WTC11 (cell line): ENCODE data around the gene ARPC1A. TPM values are rescaled to one million over a fixed set of nuclear protein-coding genes. Genes with fewer than 3 reads are reported as not detected.

ENCODE experiments used
- ATAC-seq: fragments of 200-7000 bp; cut with Tn5 transposase; 2 replicates; pipeline ENCODE4 v1.10.0; 2021; ENCODE audit warnings: mild to moderate bottlenecking, moderate library complexity
- CTCF ChIA-PET: fragments of 300-600 bp; sonication (Branson Sonifier 250); formaldehyde crosslinking; loops from one replicate; lab custom pipeline; 2021; ENCODE audit warnings: antibody characterized with exemption; lab: Charles Lee
- POLR2A ChIA-PET: fragments of 350-600 bp; sonication (Branson Sonifier 250); formaldehyde crosslinking; loops from one replicate; lab custom pipeline; 2021; ENCODE audit warnings: antibody characterized with exemption; lab: Charles Lee
- DNase-seq: peaks from one replicate; pipeline ENCODE4 v3.0.0; 2021; ENCODE audit warnings: low spot score
- H3K27ac Mint-ChIP-seq: 2 replicates; pipeline ENCODE4 v1.8.0; 2021; ENCODE audit warnings: mixed read lengths
- H3K27me3 Mint-ChIP-seq: 2 replicates; pipeline ENCODE4 v1.8.0; 2021; ENCODE audit warnings: low read depth, mild to moderate bottlenecking, moderate library complexity, mixed read lengths
- H3K36me3 Mint-ChIP-seq: 2 replicates; pipeline ENCODE4 v1.8.0; 2021; ENCODE audit warnings: mixed read lengths
- H3K4me1 Mint-ChIP-seq: 2 replicates; pipeline ENCODE4 v1.8.0; 2022; ENCODE audit warnings: mixed read lengths
- H3K4me3 Mint-ChIP-seq: 2 replicates; pipeline ENCODE4 v1.8.0; 2021; ENCODE audit warnings: mild to moderate bottlenecking, moderate library complexity, mixed read lengths
- H3K9me3 Mint-ChIP-seq: 2 replicates; pipeline ENCODE4 v1.8.0; 2021; ENCODE audit warnings: mixed read lengths
- CREB1 ChIP-seq: sonication (generic); formaldehyde crosslinking; IDR thresholded peaks from 2 replicates; pipeline ENCODE4 v1.8.0; 2023; ENCODE audit warnings: mild to moderate bottlenecking, missing genetic modification reagents
- ESRRA ChIP-seq: sonication (generic); formaldehyde crosslinking; IDR thresholded peaks from 2 replicates; pipeline ENCODE4 v1.8.1; 2022; ENCODE audit warnings: mild to moderate bottlenecking, missing genetic modification reagents, borderline replicate concordance
- ETV6 ChIP-seq: sonication (generic); formaldehyde crosslinking; IDR thresholded peaks from 2 replicates; pipeline ENCODE4 v1.8.1; 2022; ENCODE audit warnings: mild to moderate bottlenecking, missing genetic modification reagents
- FOXP1 ChIP-seq: sonication (generic); formaldehyde crosslinking; IDR thresholded peaks from 2 replicates; pipeline ENCODE4 v1.8.0; 2022; ENCODE audit warnings: missing genetic modification reagents, mild to moderate bottlenecking, moderate library complexity, borderline replicate concordance
- GRHL2 ChIP-seq: fragments of 250-450 bp; sonication (Bioruptor Pico); IDR thresholded peaks from 2 replicates; pipeline ENCODE4 v1.8.0; 2022; ENCODE audit warnings: mild to moderate bottlenecking, moderate library complexity; ENCODE audit not compliant: insufficient replicate concordance, severe bottlenecking
- HMGXB4 ChIP-seq: sonication (generic); formaldehyde crosslinking; IDR thresholded peaks from 2 replicates; pipeline ENCODE4 v1.8.1; 2023; ENCODE audit warnings: mild to moderate bottlenecking, moderate library complexity, missing genetic modification reagents
- IRF2 ChIP-seq: sonication (generic); formaldehyde crosslinking; IDR thresholded peaks from 2 replicates; pipeline ENCODE4 v1.8.0; 2022; ENCODE audit warnings: low read depth, missing genetic modification reagents, borderline replicate concordance
- JUN ChIP-seq: sonication (generic); formaldehyde crosslinking; IDR thresholded peaks from 2 replicates; pipeline ENCODE4 v1.8.0; 2023; ENCODE audit warnings: mild to moderate bottlenecking, missing genetic modification reagents
- MAX ChIP-seq: sonication (generic); formaldehyde crosslinking; IDR thresholded peaks from 2 replicates; pipeline ENCODE4 v1.8.0; 2022; ENCODE audit warnings: mild to moderate bottlenecking, missing genetic modification reagents
- MYBL2 ChIP-seq: sonication (generic); formaldehyde crosslinking; IDR thresholded peaks from 2 replicates; pipeline ENCODE4 v1.8.1; 2023; ENCODE audit warnings: mild to moderate bottlenecking, moderate library complexity, missing genetic modification reagents
- NR1H2 ChIP-seq: sonication (generic); formaldehyde crosslinking; IDR thresholded peaks from 2 replicates; pipeline ENCODE4 v1.9.0; 2021; ENCODE audit warnings: mild to moderate bottlenecking, moderate library complexity, missing genetic modification reagents
- SP1 ChIP-seq: sonication (generic); formaldehyde crosslinking; conservative IDR thresholded peaks from 2 replicates; pipeline ENCODE4 v1.8.1; 2022; ENCODE audit warnings: missing genetic modification reagents
- STAT6 ChIP-seq: sonication (generic); formaldehyde crosslinking; conservative IDR thresholded peaks from 2 replicates; pipeline ENCODE4 v1.8.1; 2023; ENCODE audit warnings: mild to moderate bottlenecking, low read depth, missing genetic modification reagents, moderate library complexity
- USF2 ChIP-seq: sonication (generic); formaldehyde crosslinking; IDR thresholded peaks from 2 replicates; pipeline ENCODE4 v1.8.1; 2023; ENCODE audit warnings: mild to moderate bottlenecking, missing genetic modification reagents, moderate library complexity
- ZNF121 ChIP-seq: sonication (generic); formaldehyde crosslinking; IDR thresholded peaks from 2 replicates; pipeline ENCODE4 v1.8.0; 2023; ENCODE audit warnings: missing genetic modification reagents
- ZNF219 ChIP-seq: sonication (generic); formaldehyde crosslinking; IDR thresholded peaks from 2 replicates; pipeline ENCODE4 v1.8.0; 2023; ENCODE audit warnings: missing genetic modification reagents, mild to moderate bottlenecking, borderline replicate concordance
- ZNF396 ChIP-seq: fragments of 250-450 bp; sonication (Bioruptor Pico); IDR thresholded peaks from 2 replicates; pipeline ENCODE4 v1.8.0; 2021; ENCODE audit warnings: mild to moderate bottlenecking, moderate library complexity, borderline replicate concordance
- total RNA-seq: library from RNA; stranded (reverse); gene quantifications from 3 replicates; pipeline ENCODE4 v1.2.3, GENCODE V29; 2021
- TF ChIP-seq, protein P1 (sequence below): sonication (generic); formaldehyde crosslinking; IDR thresholded peaks from 2 replicates; pipeline ENCODE4 v1.8.1; 2022; ENCODE audit warnings: mild to moderate bottlenecking, missing genetic modification reagents, moderate library complexity, borderline replicate concordance
- TF ChIP-seq, protein P2 (sequence below): sonication (generic); formaldehyde crosslinking; IDR thresholded peaks from 2 replicates; pipeline ENCODE4 v1.8.0; 2023; ENCODE audit warnings: missing genetic modification reagents

ARPC1A gene
- total RNA-seq, 1 experiment from 2014 or later: 149 TPM

- TF ChIP-seq ZNF219 (CRISPR knock-in tag) (no peak), CREB1 (no peak), USF2 (no peak), JUN (CRISPR knock-in tag) (no peak), MYBL2 (no peak), FOXP1 (CRISPR knock-in tag) (no peak), SP1 (CRISPR knock-in tag) (no peak), GRHL2 (CRISPR knock-in tag) (no peak), MAX (no peak), ZNF121 (CRISPR knock-in tag) (no peak)
- TF ChIP-seq, protein P1, sequence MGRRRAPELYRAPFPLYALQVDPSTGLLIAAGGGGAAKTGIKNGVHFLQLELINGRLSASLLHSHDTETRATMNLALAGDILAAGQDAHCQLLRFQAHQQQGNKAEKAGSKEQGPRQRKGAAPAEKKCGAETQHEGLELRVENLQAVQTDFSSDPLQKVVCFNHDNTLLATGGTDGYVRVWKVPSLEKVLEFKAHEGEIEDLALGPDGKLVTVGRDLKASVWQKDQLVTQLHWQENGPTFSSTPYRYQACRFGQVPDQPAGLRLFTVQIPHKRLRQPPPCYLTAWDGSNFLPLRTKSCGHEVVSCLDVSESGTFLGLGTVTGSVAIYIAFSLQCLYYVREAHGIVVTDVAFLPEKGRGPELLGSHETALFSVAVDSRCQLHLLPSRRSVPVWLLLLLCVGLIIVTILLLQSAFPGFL (CRISPR knock-in tag): no peak
- Mint-ChIP-seq H3K4me3 (no peak overlapping the region), H3K9me3 (no peaks in the 10 kb centered on the region), H3K4me1 (peaks cover 4% of the 10 kb centered on the region; the same call in 1 of the 2 replicates), H3K36me3 (peaks cover 73% of the 10 kb centered on the region), H3K27ac (no peak overlapping the region), H3K27me3 (no peaks in the 10 kb centered on the region)
- DNase-seq (no peak), ATAC-seq (no peak)
- ChIA-PET POLR2A (no interaction called here), CTCF (interaction anchor here (1.0 to 2.2 kb wide), 2 partner anchors 11 to 33 kb away, joined by 3 to 5 read pairs; partner anchors contain the start of genes BUD31 and PDAP1)
These were observed 73.3 kb downstream of the ARPC1A start for GRCh38 chr7:99398891-99399445.

GRCh38 chr7:99399597-99399996 is 73.9 kb downstream of the ARPC1A start:
- Mint-ChIP-seq H3K9me3 (no peaks in the 10 kb centered on the region), H3K36me3 (peaks cover 76% of the 10 kb centered on the region), H3K4me3 (no peak overlapping the region)
- POLR2A ChIA-PET: no interaction called here
- TF ChIP-seq ETV6 (CRISPR knock-in tag): no peak
- TF ChIP-seq, all 79 proteins: peak for 0
- Mint-ChIP-seq H3K27ac (no peak overlapping the region), H3K4me1 (no peaks in the 10 kb centered on the region), H3K27me3 (no peaks in the 10 kb centered on the region)
- CTCF ChIA-PET: interaction anchor here (1.0 to 2.2 kb wide), 3 partner anchors 10 to 34 kb away, joined by 3 to 5 read pairs (median 3); partner anchors contain the start of genes BUD31 and PDAP1
- ATAC-seq (no peak), DNase-seq (no peak)

- Mint-ChIP-seq H3K9me3 (no peaks in the 10 kb centered on the region), H3K4me3 (no peak overlapping the region), H3K36me3 (peaks cover 60% of the 10 kb centered on the region), H3K27me3 (no peaks in the 10 kb centered on the region), H3K4me1 (peaks cover 13% of the 10 kb centered on the region), H3K27ac (no peak overlapping the region)
- ChIA-PET CTCF (interaction anchor here (0.8 kb wide), 1 partner anchor 43 kb away, joined by 3 read pairs; no protein-coding TSS in a partner anchor), POLR2A (no interaction called here)
- ATAC-seq: no peak
- no peak for DNase-seq
- TF ChIP-seq ZNF219 (CRISPR knock-in tag) (no peak), SP1 (CRISPR knock-in tag) (no peak), IRF2 (CRISPR knock-in tag) (no peak), GRHL2 (CRISPR knock-in tag) (no peak), ZNF396 (no peak), STAT6 (CRISPR knock-in tag) (no peak), HMGXB4 (CRISPR knock-in tag) (no peak), NR1H2 (CRISPR knock-in tag) (no peak), ESRRA (CRISPR knock-in tag) (no peak)
- TF ChIP-seq, protein P2, sequence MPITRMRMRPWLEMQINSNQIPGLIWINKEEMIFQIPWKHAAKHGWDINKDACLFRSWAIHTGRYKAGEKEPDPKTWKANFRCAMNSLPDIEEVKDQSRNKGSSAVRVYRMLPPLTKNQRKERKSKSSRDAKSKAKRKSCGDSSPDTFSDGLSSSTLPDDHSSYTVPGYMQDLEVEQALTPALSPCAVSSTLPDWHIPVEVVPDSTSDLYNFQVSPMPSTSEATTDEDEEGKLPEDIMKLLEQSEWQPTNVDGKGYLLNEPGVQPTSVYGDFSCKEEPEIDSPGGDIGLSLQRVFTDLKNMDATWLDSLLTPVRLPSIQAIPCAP: no peak
These were observed 77.2 kb downstream of the ARPC1A start for GRCh38 chr7:99402854-99403253.
